ENCODE data around the gene DNAH17.

The DNAH17 gene

GRCh38 chr17:78414178-78415162, 162.7 kb downstream of the DNAH17 start (continued):
- no peak for TF ChIP-seq PATZ1 (CRISPR knock-in tag; IDR thresholded peaks at IDR 0.05; ENCODE audit: borderline replicate concordance)
- TF ChIP-seq CSRNP3 (CRISPR knock-in tag; IDR thresholded peaks at IDR 0.05), result no peak

GRCh38 chr17:78412403-78412802, 164.8 kb downstream of the DNAH17 start:
- no peak for TF ChIP-seq RARB (CRISPR knock-in tag; IDR thresholded peaks at IDR 0.05)
- TF ChIP-seq PPARA (CRISPR knock-in tag; IDR thresholded peaks at IDR 0.05; ENCODE audit: borderline replicate concordance), result no peak
- TF ChIP-seq SNAI2 (CRISPR knock-in tag; IDR thresholded peaks at IDR 0.05), result no peak
- no peak for TF ChIP-seq PATZ1 (CRISPR knock-in tag; IDR thresholded peaks at IDR 0.05; ENCODE audit: borderline replicate concordance)
- TF ChIP-seq ZFP3 (CRISPR knock-in tag; IDR thresholded peaks at IDR 0.05), result no peak

GRCh38 chr17:78411241-78411857, 165.8 kb downstream of the DNAH17 start:
- no peak for ATAC-seq
- TF ChIP-seq TOX (CRISPR knock-in tag; IDR thresholded peaks at IDR 0.05; ENCODE audit: borderline replicate concordance) (no peak), BACH2 (CRISPR knock-in tag; IDR thresholded peaks at IDR 0.05; ENCODE audit: borderline replicate concordance) (no peak), OSR1 (CRISPR knock-in tag; IDR thresholded peaks at IDR 0.05) (no peak), GLIS3 (CRISPR knock-in tag; IDR thresholded peaks at IDR 0.05) (no peak), SNAI2 (CRISPR knock-in tag; IDR thresholded peaks at IDR 0.05) (no peak), TCF4 (CRISPR knock-in tag; IDR thresholded peaks at IDR 0.05; ENCODE audit: borderline replicate concordance) (no peak), ISL1 (CRISPR knock-in tag; IDR thresholded peaks at IDR 0.05) (no peak), ZNF565 (CRISPR knock-in tag; conservative IDR thresholded peaks at IDR 0.05; ENCODE audit: low read depth) (no peak), ZNF8 (CRISPR knock-in tag; IDR thresholded peaks at IDR 0.05) (no peak), ESRRG (CRISPR knock-in tag; IDR thresholded peaks at IDR 0.05) (no peak), PATZ1 (CRISPR knock-in tag; IDR thresholded peaks at IDR 0.05; ENCODE audit: borderline replicate concordance) (no peak), ZFP30 (CRISPR knock-in tag; IDR thresholded peaks at IDR 0.05) (no peak), CSDC2 (CRISPR knock-in tag; IDR thresholded peaks at IDR 0.05) (no peak), POU6F1 (CRISPR knock-in tag; IDR thresholded peaks at IDR 0.05; ENCODE audit: borderline replicate concordance, low read depth) (no peak), ZC3H10 (CRISPR knock-in tag; IDR thresholded peaks at IDR 0.05) (no peak), ARNTL (CRISPR knock-in tag; IDR thresholded peaks at IDR 0.05; ENCODE audit: borderline replicate concordance, low read depth) (no peak), ZFP3 (CRISPR knock-in tag; IDR thresholded peaks at IDR 0.05) (no peak), CREB5 (CRISPR knock-in tag; IDR thresholded peaks at IDR 0.05; ENCODE audit: low read depth) (no peak), RARB (CRISPR knock-in tag; IDR thresholded peaks at IDR 0.05) (no peak), PPARA (CRISPR knock-in tag; IDR thresholded peaks at IDR 0.05; ENCODE audit: borderline replicate concordance) (no peak)

More at GRCh38 chr17:78412403-78412802, 164.8 kb downstream of the DNAH17 start:
- peak; percentile 63 for ATAC-seq

All from SK-N-SH treated with all-trans-retinoic acid at 6 μM for 48 hours (cell line).